Neural progenitor cell (in vitro differentiated cells): ENCODE data around the gene FKBP1A. TPM values are rescaled to one million over a fixed set of nuclear protein-coding genes. Genes with fewer than 3 reads are reported as not detected.

Experiments used
- DNase-seq: peaks from one replicate; pipeline ENCODE4 v3.0.0-alpha.2; 2016; ENCODE audit warnings: low spot score
- H2AFZ ChIP-seq: fragments of 200-600 bp; sonication (generic); replicated peaks from 2 replicates; pipeline ENCODE4 v1.6.1; 2016; ENCODE audit warnings: antibody characterized with exemption
- H3F3A ChIP-seq: fragments of 200-600 bp; sonication (generic); 2 replicates; pipeline ENCODE4 v1.6.1; 2016; ENCODE audit warnings: antibody characterized with exemption, low read depth
- H3K27ac ChIP-seq: fragments of 200-600 bp; sonication (generic); 2 replicates; pipeline ENCODE4 v1.5.1; 2016; ENCODE audit warnings: mild to moderate bottlenecking
- H3K27me3 ChIP-seq: fragments of 200-600 bp; sonication (generic); 2 replicates; pipeline ENCODE4 v1.6.1; 2016; ENCODE audit warnings: mild to moderate bottlenecking, moderate library complexity
- H3K36me3 ChIP-seq: fragments of 200-600 bp; sonication (generic); 2 replicates; pipeline ENCODE4 v1.5.1; 2016
- H3K4me1 ChIP-seq: fragments of 200-600 bp; sonication (generic); 2 replicates; pipeline ENCODE4 v1.6.1; 2016; ENCODE audit warnings: mixed run types
- H3K4me2 ChIP-seq: fragments of 200-600 bp; sonication (generic); 2 replicates; pipeline ENCODE4 v1.6.1; 2016
- H3K4me3 ChIP-seq: fragments of 200-600 bp; sonication (generic); 2 replicates; pipeline ENCODE4 v1.5.1; 2016
- H3K79me2 ChIP-seq: fragments of 200-600 bp; sonication (generic); 2 replicates; pipeline ENCODE4 v1.6.1; 2016; ENCODE audit warnings: low read depth
- H3K9ac ChIP-seq: fragments of 200-600 bp; sonication (generic); 2 replicates; pipeline ENCODE4 v1.6.1; 2016
- H3K9me3 ChIP-seq: fragments of 200-600 bp; sonication (generic); 2 replicates; pipeline ENCODE4 v1.5.1; 2016; ENCODE audit warnings: low read depth
- H4K20me1 ChIP-seq: fragments of 200-600 bp; sonication (generic); 2 replicates; pipeline ENCODE4 v1.6.1; 2016; ENCODE audit warnings: low read depth
- H3K27ac Mint-ChIP-seq: 3 replicates; pipeline ENCODE4 v1.8.0; 2021; ENCODE audit warnings: mixed read lengths
- H3K27me3 Mint-ChIP-seq: 2 replicates; pipeline ENCODE4 v1.8.0; 2022; ENCODE audit warnings: low read depth, mild to moderate bottlenecking, inconsistent platforms, moderate library complexity, mixed read lengths; ENCODE audit not compliant: insufficient read depth
- H3K36me3 Mint-ChIP-seq: 3 replicates; pipeline ENCODE4 v1.8.0; 2021; ENCODE audit warnings: mixed read lengths
- H3K4me1 Mint-ChIP-seq: 3 replicates; pipeline ENCODE4 v1.8.0; 2021; ENCODE audit warnings: mixed read lengths
- H3K4me3 Mint-ChIP-seq: 3 replicates; pipeline ENCODE4 v1.8.0; 2021; ENCODE audit warnings: mild to moderate bottlenecking, moderate library complexity, mixed read lengths
- H3K9me3 Mint-ChIP-seq: 3 replicates; pipeline ENCODE4 v1.8.0; 2020; ENCODE audit warnings: mixed read lengths
- CTCF ChIP-seq: fragments of 200-600 bp; sonication (generic); IDR thresholded peaks from 2 replicates; pipeline ENCODE4 v1.5.1; 2017; ENCODE audit warnings: antibody characterized with exemption, mild to moderate bottlenecking
- EZH2 ChIP-seq: fragments of 200-600 bp; sonication (generic); IDR thresholded peaks from 2 replicates; pipeline ENCODE4 v1.6.1; 2017; ENCODE audit warnings: antibody characterized with exemption, mild to moderate bottlenecking, moderate library complexity
- EZH2phosphoT487 ChIP-seq: fragments of 200-600 bp; sonication (generic); IDR thresholded peaks from 2 replicates; pipeline ENCODE4 v1.6.1; 2017; ENCODE audit warnings: antibody characterized with exemption
- total RNA-seq: library from RNA; depleted of rRNA; stranded (reverse); fragments of >200 nt; gene quantifications from 2 replicates; pipeline ENCODE4 v1.2.3, GENCODE V29; 2015; ENCODE audit warnings: low replicate concordance

Gene FKBP1A
- total RNA-seq, 1 donor from 2014 or later = 128 TPM

DNA sequence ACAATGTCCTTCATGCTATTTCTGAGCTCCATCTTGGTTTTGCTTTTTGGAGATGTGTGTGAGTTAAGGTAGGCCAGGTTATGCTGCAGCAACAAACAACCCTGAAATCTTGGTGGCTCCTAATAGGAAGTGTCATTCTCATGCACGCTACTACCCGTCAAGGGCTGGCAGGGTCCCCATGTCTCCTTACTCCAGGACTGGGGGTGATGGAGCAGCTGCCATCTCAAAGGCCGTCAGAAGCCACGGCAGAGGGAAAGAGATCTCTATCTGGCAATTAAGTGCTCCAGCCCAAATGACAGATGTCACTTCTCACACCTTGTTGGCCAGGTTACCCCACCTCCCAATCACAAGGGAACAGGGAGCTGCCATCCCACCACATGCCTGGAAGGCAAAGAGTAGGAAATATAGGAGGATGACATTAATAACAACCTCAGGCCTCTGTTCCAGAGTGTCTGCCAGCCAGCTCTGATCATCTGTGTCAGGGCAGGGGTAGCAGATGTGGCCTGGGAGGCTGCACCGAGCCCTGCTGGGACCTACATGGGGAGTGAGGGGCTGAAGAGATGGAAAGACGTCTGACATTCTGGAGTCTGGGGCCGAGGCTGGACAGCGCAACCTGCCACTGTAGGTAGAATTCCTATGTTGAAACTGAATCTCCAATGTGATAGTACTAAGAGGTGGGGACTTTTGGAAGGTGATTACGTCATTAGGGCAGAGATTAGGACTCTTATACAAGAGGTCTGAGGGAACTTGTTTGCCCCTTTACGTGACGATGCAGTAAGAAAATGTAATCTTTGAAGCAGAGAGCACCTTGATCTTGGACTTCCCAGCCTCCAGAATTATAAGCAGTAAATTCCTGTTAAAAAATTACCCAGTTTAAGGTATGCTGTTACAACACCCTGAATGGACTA is 59.1 kb downstream of the FKBP1A start:
- Mint-ChIP-seq H3K27me3 (no peaks in the 10 kb centered on the region), H3K9me3 (no peaks in the 10 kb centered on the region), H3K4me1 (no peaks in the 10 kb centered on the region), H3K36me3 (peaks cover 13% of the 10 kb centered on the region), H3K4me3 (no peak overlapping the region), H3K27ac (no peak overlapping the region)
- no peaks in the 10 kb centered on the region for H3F3A ChIP-seq
- H3K4me3 ChIP-seq = no peak overlapping the region
- peaks cover 52% of the 10 kb centered on the region for H4K20me1 ChIP-seq
- H3K9me3 ChIP-seq = no peaks in the 10 kb centered on the region
- DNase-seq = no peak
- H3K36me3 ChIP-seq = no peaks in the 10 kb centered on the region
- TF ChIP-seq EZH2 = no peak
- TF ChIP-seq EZH2phosphoT487 = no peak
- no peak for TF ChIP-seq CTCF
- no peaks in the 10 kb centered on the region for H3K27me3 ChIP-seq
- H3K27ac ChIP-seq = no peak overlapping the region
- H3K4me2 ChIP-seq = no peak overlapping the region
- no peak overlapping the region for H3K9ac ChIP-seq
- H3K4me1 ChIP-seq = no peaks in the 10 kb centered on the region
- H2AFZ ChIP-seq = no peak overlapping the region
- peaks cover 38% of the 10 kb centered on the region for H3K79me2 ChIP-seq

GRCh38 chr20:1332749-1333300 is 60.0 kb downstream of the FKBP1A start:
- no peaks in the 10 kb centered on the region for H3K27me3 ChIP-seq
- H3K79me2 ChIP-seq = peaks cover 46% of the 10 kb centered on the region
- no peaks in the 10 kb centered on the region for H3K9me3 ChIP-seq
- H4K20me1 ChIP-seq = peaks cover 61% of the 10 kb centered on the region
- Mint-ChIP-seq H3K9me3 (no peaks in the 10 kb centered on the region), H3K4me1 (peaks cover 3% of the 10 kb centered on the region), H3K36me3 (peaks cover 13% of the 10 kb centered on the region), H3K27ac (no peak overlapping the region), H3K27me3 (no peaks in the 10 kb centered on the region), H3K4me3 (no peak overlapping the region)
- no peaks in the 10 kb centered on the region for H3K36me3 ChIP-seq
- no peak overlapping the region for H3K4me2 ChIP-seq
- H3K27ac ChIP-seq = no peak overlapping the region
- H3K9ac ChIP-seq = no peak overlapping the region
- H3F3A ChIP-seq = no peaks in the 10 kb centered on the region
- DNase-seq = no peak
- no peak overlapping the region for H3K4me3 ChIP-seq
- H2AFZ ChIP-seq = no peak overlapping the region
- no peak for TF ChIP-seq CTCF
- no peak for TF ChIP-seq EZH2phosphoT487
- no peak for TF ChIP-seq EZH2
- no peaks in the 10 kb centered on the region for H3K4me1 ChIP-seq

DNA sequence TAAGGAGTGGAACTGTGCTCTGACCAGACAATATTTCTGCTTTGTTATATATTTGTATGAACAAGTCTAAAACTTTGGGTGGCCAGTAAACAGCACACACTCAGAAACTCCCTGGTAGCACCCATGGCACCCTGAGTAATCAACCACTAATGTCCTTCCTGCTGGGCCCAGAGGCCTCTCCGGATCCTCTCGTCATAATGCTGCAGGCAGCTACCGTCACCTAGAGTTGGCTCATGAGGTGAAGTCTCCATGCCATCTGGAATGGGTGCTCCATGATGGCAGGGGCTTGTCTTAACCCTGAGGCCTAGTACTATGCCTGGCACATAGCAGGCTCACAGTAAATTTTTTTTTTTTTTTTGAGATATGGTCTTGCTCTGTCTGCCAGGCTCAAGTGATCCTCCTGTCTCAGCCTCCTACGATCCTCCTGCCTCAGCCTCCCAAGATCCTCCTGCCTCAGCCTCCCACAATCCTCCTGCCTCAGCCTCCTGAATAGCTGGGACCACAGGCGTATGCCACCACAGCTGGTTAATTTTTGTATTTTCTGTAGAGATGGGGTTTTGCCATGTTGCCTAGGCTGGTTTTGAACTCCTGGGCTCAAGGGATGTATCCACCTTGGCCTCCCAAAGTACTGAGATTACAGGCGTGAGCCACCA is 60.9 kb downstream of the FKBP1A start:
- Histone ChIP-seq H3K4me1 (no peaks in the 10 kb centered on the region), H3K27me3 (no peaks in the 10 kb centered on the region), H3K4me3 (no peak overlapping the region), H3K79me2 (peaks cover 55% of the 10 kb centered on the region), H3F3A (no peaks in the 10 kb centered on the region), H2AFZ (no peak overlapping the region), H3K9me3 (no peaks in the 10 kb centered on the region), H3K36me3 (no peaks in the 10 kb centered on the region), H4K20me1 (peaks cover 64% of the 10 kb centered on the region), H3K9ac (no peak overlapping the region), H3K4me2 (no peak overlapping the region), H3K27ac (no peak overlapping the region)
- Mint-ChIP-seq H3K27ac (no peak overlapping the region), H3K4me3 (no peak overlapping the region), H3K4me1 (peaks cover 12% of the 10 kb centered on the region), H3K9me3 (no peaks in the 10 kb centered on the region), H3K27me3 (no peaks in the 10 kb centered on the region), H3K36me3 (peaks cover 13% of the 10 kb centered on the region)
- TF ChIP-seq EZH2phosphoT487 (no peak), EZH2 (no peak), CTCF (no peak)
- no peak for DNase-seq
